GM12878 (cell line): ENCODE measurements around the gene PPP1R1B. TPM values are rescaled to one million over a fixed set of nuclear protein-coding genes. Genes with fewer than 3 reads are reported as not detected.

Source experiments
- ATF3 ChIP-seq: IDR thresholded peaks from 2 replicates; pipeline ENCODE4 v1.6.1; 2011; ENCODE audit warnings: low read depth, mild to moderate bottlenecking, low read length, moderate library complexity, borderline replicate concordance; ENCODE audit errors: extremely low read depth
- ATF7 ChIP-seq: fragments of 450-650 bp; IDR thresholded peaks from 2 replicates; pipeline ENCODE4 v1.6.1; 2016; ENCODE audit warnings: low read depth, mild to moderate bottlenecking
- BACH1 ChIP-seq: fragments of 450-650 bp; IDR thresholded peaks from 2 replicates; pipeline ENCODE4 v1.6.1; 2017; ENCODE audit warnings: mild to moderate bottlenecking, borderline replicate concordance
- BCL11A ChIP-seq: IDR thresholded peaks from 2 replicates; pipeline ENCODE4 v1.6.1; 2011; ENCODE audit warnings: low read depth, low read length
- BHLHE40 ChIP-seq, 2 experiments: fragments of 450-650 bp in 1 of 2; IDR thresholded peaks; 2 replicates each; pipeline ENCODE4 v1.6.1; 2011 to 2017; ENCODE audit warnings: low read depth in 2 of 2, borderline replicate concordance in 1 of 2, improper control_type of control experiment in 1 of 2, low read length in 1 of 2, mild to moderate bottlenecking in 1 of 2
- CBX5 ChIP-seq: sonication (generic); IDR thresholded peaks from 2 replicates; pipeline ENCODE4 v1.6.1; 2016; ENCODE audit warnings: low read depth, moderate library complexity, mild to moderate bottlenecking, inconsistent platforms
- CHD4 ChIP-seq: fragments of 200-600 bp; sonication (generic); IDR thresholded peaks from 2 replicates; pipeline ENCODE4 v1.6.1; 2016; ENCODE audit warnings: mild to moderate bottlenecking
- CREM ChIP-seq: IDR thresholded peaks from 2 replicates; pipeline ENCODE4 v1.6.1; 2014; ENCODE audit warnings: antibody characterized with exemption, low read depth
- EGR1 ChIP-seq, 2 experiments: IDR thresholded peaks; 1 replicate in 1 of 2; 2 replicates in 1 of 2; pipeline ENCODE4 v1.6.1; 2011 to 2012; ENCODE audit warnings: low read depth in 2 of 2, low read length in 2 of 2, borderline replicate concordance in 1 of 2, mild to moderate bottlenecking in 1 of 2, moderate library complexity in 1 of 2
- EZH2 ChIP-seq: IDR thresholded peaks from 2 replicates; pipeline ENCODE4 v1.6.1; 2012; ENCODE audit warnings: low read depth, mild to moderate bottlenecking, control low read depth, inconsistent platforms, low read length, borderline replicate concordance; ENCODE audit not compliant: control insufficient read depth
- FOS ChIP-seq: IDR thresholded peaks from 3 replicates; pipeline ENCODE4 v1.6.1; 2011; ENCODE audit warnings: borderline replicate concordance; ENCODE audit not compliant: insufficient read length; ENCODE audit errors: extremely low read depth
- FOXK2 ChIP-seq: fragments of 450-650 bp; IDR thresholded peaks from 2 replicates; pipeline ENCODE4 v1.6.1; 2017; ENCODE audit warnings: mild to moderate bottlenecking, moderate library complexity
- GATAD2B ChIP-seq: fragments of 450-650 bp; conservative IDR thresholded peaks from 2 replicates; pipeline ENCODE4 v1.6.1; 2017; ENCODE audit warnings: low read depth, mild to moderate bottlenecking, moderate library complexity
- HDAC2 ChIP-seq: fragments of 200-600 bp; sonication (generic); IDR thresholded peaks from 2 replicates; pipeline ENCODE4 v1.6.1; 2017
- HDAC6 ChIP-seq: fragments of 200-600 bp; sonication (generic); IDR thresholded peaks from one replicate; pipeline ENCODE4 v1.8.0; 2017; ENCODE audit warnings: antibody characterized with exemption; ENCODE audit not compliant: unreplicated experiment
- HDGF ChIP-seq: fragments of 450-650 bp; IDR thresholded peaks from 2 replicates; pipeline ENCODE4 v1.6.1; 2016; ENCODE audit warnings: antibody characterized with exemption
- IKZF1 ChIP-seq: fragments of 450-650 bp; conservative IDR thresholded peaks from 2 replicates; pipeline ENCODE4 v1.6.1; 2017; ENCODE audit warnings: antibody characterized with exemption, mild to moderate bottlenecking
- LARP7 ChIP-seq: fragments of 450-650 bp; IDR thresholded peaks from 2 replicates; pipeline ENCODE4 v1.6.1; 2017; ENCODE audit warnings: mild to moderate bottlenecking
- NBN ChIP-seq: fragments of 450-650 bp; IDR thresholded peaks from 2 replicates; pipeline ENCODE4 v1.6.1; 2016
- NFIC ChIP-seq: IDR thresholded peaks from 2 replicates; pipeline ENCODE4 v1.6.1; 2012; ENCODE audit warnings: low read depth, mild to moderate bottlenecking, inconsistent platforms, low read length, moderate library complexity
- NFYA ChIP-seq: IDR thresholded peaks from 2 replicates; pipeline ENCODE4 v1.6.1; 2011; ENCODE audit warnings: low read depth, mild to moderate bottlenecking, low read length, improper control_type of control experiment, borderline replicate concordance
- POLR2AphosphoS5 ChIP-seq: IDR thresholded peaks from 2 replicates; pipeline ENCODE4 v1.6.1; 2011; ENCODE audit warnings: mild to moderate bottlenecking, low read length, inconsistent platforms
- RAD21 ChIP-seq: IDR thresholded peaks from 2 replicates; pipeline ENCODE4 v1.6.1; 2011; ENCODE audit warnings: mild to moderate bottlenecking, low read depth, low read length, moderate library complexity; ENCODE audit not compliant: insufficient read depth
- SMARCA5 ChIP-seq: fragments of 450-650 bp; IDR thresholded peaks from 2 replicates; pipeline ENCODE4 v1.6.1; 2017; ENCODE audit warnings: mild to moderate bottlenecking
- SP1 ChIP-seq: IDR thresholded peaks from one replicate; pipeline ENCODE4 v1.6.1; 2011; ENCODE audit warnings: low read depth, low read length
- SREBF2 ChIP-seq: IDR thresholded peaks from 2 replicates; pipeline ENCODE4 v1.6.1; 2012; ENCODE audit warnings: mild to moderate bottlenecking, low read length
- TAF1 ChIP-seq: IDR thresholded peaks from 2 replicates; pipeline ENCODE4 v1.6.1; 2011; ENCODE audit warnings: mild to moderate bottlenecking, low read depth, low read length, borderline replicate concordance
- TCF12 ChIP-seq: IDR thresholded peaks from 2 replicates; pipeline ENCODE4 v1.6.1; 2011; ENCODE audit warnings: low read depth, mild to moderate bottlenecking, low read length
- TCF3 ChIP-seq: IDR thresholded peaks from 2 replicates; pipeline ENCODE4 v1.6.1; 2012; ENCODE audit warnings: low read depth, mild to moderate bottlenecking, low read length, borderline replicate concordance; ENCODE audit not compliant: insufficient read depth
- USF2 ChIP-seq: IDR thresholded peaks from 2 replicates; pipeline ENCODE4 v1.6.1; 2011; ENCODE audit warnings: low read depth, low read length, improper control_type of control experiment, borderline replicate concordance
- YY1 ChIP-seq: IDR thresholded peaks from 2 replicates; pipeline ENCODE4 v1.6.1; 2011; ENCODE audit warnings: low read depth, mild to moderate bottlenecking, low read length
- ZBED1 ChIP-seq: IDR thresholded peaks from 2 replicates; pipeline ENCODE4 v1.6.1; 2016; ENCODE audit warnings: borderline replicate concordance
- polyA plus RNA-seq, 11 experiments: library from polyadenylated mRNA; depleted of rRNA in 4 of 11; unstranded in 6 of 11; stranded (reverse) in 5 of 11; fragments of >200 nt; fragmentation: Nextera tagmentation in 4 of 11; fragmentation: Illumina TruSeq in 1 of 11; extraction: Ambion mirVana in 4 of 11; extraction: Trizol in 1 of 11; gene quantifications; 1 replicate in 1 of 11; 2 replicates in 10 of 11; pipeline versions ENCODE4 v1.2.1 to v1.2.3, GENCODE V29; 2011 to 2016; ENCODE audit warnings: inconsistent platforms in 2 of 11, missing spikeins in 2 of 11, low read depth in 1 of 11
- total RNA-seq, 4 experiments: library from RNA; depleted of rRNA in 3 of 4; stranded (reverse); fragments of >200 nt in 3 of 4; fragmentation: Illumina TruSeq in 1 of 4; extraction: Trizol in 1 of 4; gene quantifications; 2 replicates each; pipeline versions ENCODE4 v1.2.1 to v1.2.3, GENCODE V29; 2013 to 2021
- TF ChIP-seq, protein P1 (sequence below): fragments of 450-650 bp; IDR thresholded peaks from 2 replicates; pipeline ENCODE4 v1.6.1; 2016; ENCODE audit warnings: mild to moderate bottlenecking

PPP1R1B gene
- total and polyA plus RNA-seq, 10 of the 15 experiments (the other 5 are each of a cell fraction or from before 2014, with no cell fraction given), result 0.08 TPM; not detected in 9

- TF ChIP-seq TCF3, result no peak
- peak; percentile 65 for TF ChIP-seq NFYA
- no peak for TF ChIP-seq CBX5
- no peak for TF ChIP-seq ZBED1
- no peak for TF ChIP-seq EGR1 (IDR thresholded peaks at IDR 0.05; ENCODE audit: borderline replicate concordance in 1 of 2, low read depth in 2 of 2, low read length in 2 of 2)
- no peak for TF ChIP-seq CREM
- TF ChIP-seq HDGF, result no peak
- TF ChIP-seq BCL11A, result 0 out of 2 replicates have a peak, but pooled peaks have one; percentile 4
- TF ChIP-seq RAD21, result peak; percentile 95
- TF ChIP-seq, protein P1, sequence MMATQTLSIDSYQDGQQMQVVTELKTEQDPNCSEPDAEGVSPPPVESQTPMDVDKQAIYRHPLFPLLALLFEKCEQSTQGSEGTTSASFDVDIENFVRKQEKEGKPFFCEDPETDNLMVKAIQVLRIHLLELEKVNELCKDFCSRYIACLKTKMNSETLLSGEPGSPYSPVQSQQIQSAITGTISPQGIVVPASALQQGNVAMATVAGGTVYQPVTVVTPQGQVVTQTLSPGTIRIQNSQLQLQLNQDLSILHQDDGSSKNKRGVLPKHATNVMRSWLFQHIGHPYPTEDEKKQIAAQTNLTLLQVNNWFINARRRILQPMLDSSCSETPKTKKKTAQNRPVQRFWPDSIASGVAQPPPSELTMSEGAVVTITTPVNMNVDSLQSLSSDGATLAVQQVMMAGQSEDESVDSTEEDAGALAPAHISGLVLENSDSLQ, result no peak
- TF ChIP-seq ATF7, result no peak
- 0 out of 2 replicates have a peak, but pooled peaks have one; percentile 24 for TF ChIP-seq IKZF1
- no peak for TF ChIP-seq FOS
- no peak for TF ChIP-seq BACH1
- no peak for TF ChIP-seq USF2
- TF ChIP-seq EZH2, result no peak
- peak; percentile 27 for TF ChIP-seq SP1
- TF ChIP-seq NBN, result 0 out of 2 replicates have a peak, but pooled peaks have one; percentile 59
- no peak for TF ChIP-seq NFIC
- TF ChIP-seq HDAC6, result no peak
- no peak for TF ChIP-seq CHD4
- no peak for TF ChIP-seq HDAC2
- no peak for TF ChIP-seq SREBF2
- TF ChIP-seq BHLHE40 (IDR thresholded peaks at IDR 0.05; ENCODE audit: borderline replicate concordance in 1 of 2, low read depth in 2 of 2, low read length in 1 of 2), result peak; percentile 28 to 57; a peak in 2 of 4 replicates
- peak; percentile 86 for TF ChIP-seq YY1
- no peak for TF ChIP-seq TCF12
- peak; percentile 54 for TF ChIP-seq LARP7
- peak; percentile 70; the same call in 1 of the 2 replicates for TF ChIP-seq ATF3
- TF ChIP-seq POLR2AphosphoS5, result no peak
- no peak for TF ChIP-seq FOXK2
- no peak for TF ChIP-seq TAF1
- TF ChIP-seq SMARCA5, result peak; percentile 98
- no peak for TF ChIP-seq GATAD2B
Observed at GRCh38 chr17:39621523-39622379, 5.0 kb upstream of the PPP1R1B start (continued).
